Activated B cell treated with CpG ODN at 0.5 μM for 24 hours (primary cell): ENCODE measurements around the gene ARMC12. TPM values are rescaled to one million over a fixed set of nuclear protein-coding genes. Genes with fewer than 3 reads are reported as not detected.

Experiments
- ATAC-seq: fragments of 200-7000 bp; cut with Tn5 transposase; one replicate; pipeline ENCODE4 v1.10.0; 2021; ENCODE audit warnings: low read depth, mild to moderate bottlenecking, moderate library complexity
- CTCF ChIA-PET: fragments of 350-600 bp; sonication (Branson Sonifier 250); formaldehyde crosslinking; loops from one replicate; lab custom pipeline; 2021; ENCODE audit warnings: antibody characterized with exemption; lab: Charles Lee
- POLR2A ChIA-PET: fragments of 350-600 bp; sonication (Branson Sonifier 250); formaldehyde crosslinking; loops from one replicate; lab custom pipeline; 2021; ENCODE audit warnings: antibody characterized with exemption; lab: Charles Lee
- DNase-seq: peaks from one replicate; pipeline ENCODE4 v3.0.0; 2022
- H3K27ac Mint-ChIP-seq: one replicate; pipeline ENCODE4 v1.8.0; 2020; ENCODE audit warnings: mixed read lengths
- H3K27me3 Mint-ChIP-seq: one replicate; pipeline ENCODE4 v1.8.0; 2021; ENCODE audit warnings: mixed read lengths
- H3K36me3 Mint-ChIP-seq: one replicate; pipeline ENCODE4 v1.8.0; 2021; ENCODE audit warnings: low read depth, mixed read lengths
- H3K4me1 Mint-ChIP-seq: one replicate; pipeline ENCODE4 v1.8.0; 2021; ENCODE audit warnings: mixed read lengths
- H3K4me3 Mint-ChIP-seq: one replicate; pipeline ENCODE4 v1.8.0; 2020; ENCODE audit warnings: mild to moderate bottlenecking, mixed read lengths
- H3K9me3 Mint-ChIP-seq: one replicate; pipeline ENCODE4 v1.8.0; 2020; ENCODE audit warnings: mixed read lengths
- CTCF ChIP-seq: fragments of 200-600 bp; IDR thresholded peaks from one replicate; pipeline ENCODE4 v1.8.0; 2022; ENCODE audit warnings: antibody characterized with exemption, mild to moderate bottlenecking
- intact Hi-C: fragments of 100-400 bp; cut with micrococcal nuclease; formaldehyde crosslinking; loops from one replicate; pipeline ENCODE4 v1.15.1; 2024
- total RNA-seq: library from RNA; stranded (reverse); gene quantifications from 2 replicates; pipeline ENCODE4 v1.2.3, GENCODE V29; 2022

Gene ARMC12
- total RNA-seq, 1 donor from 2014 or later, result 0.89 TPM

- no peaks in the 10 kb centered on the region for H3K36me3 Mint-ChIP-seq
- no peak for TF ChIP-seq CTCF
- peaks cover 5% of the 10 kb centered on the region for H3K9me3 Mint-ChIP-seq
- POLR2A ChIA-PET, result no interaction called here
- intact Hi-C loops, result no loop called here
- H3K27ac Mint-ChIP-seq, result no peak overlapping the region
- ATAC-seq, result no peak
- H3K4me1 Mint-ChIP-seq, result no peaks in the 10 kb centered on the region
- CTCF ChIA-PET, result no interaction called here
- no peak for DNase-seq
- H3K27me3 Mint-ChIP-seq, result peaks cover 1% of the 10 kb centered on the region
- no peak overlapping the region for H3K4me3 Mint-ChIP-seq
Observed at GRCh38 chr6:35752330-35752729, 15.5 kb downstream of the ARMC12 start.

DNA sequence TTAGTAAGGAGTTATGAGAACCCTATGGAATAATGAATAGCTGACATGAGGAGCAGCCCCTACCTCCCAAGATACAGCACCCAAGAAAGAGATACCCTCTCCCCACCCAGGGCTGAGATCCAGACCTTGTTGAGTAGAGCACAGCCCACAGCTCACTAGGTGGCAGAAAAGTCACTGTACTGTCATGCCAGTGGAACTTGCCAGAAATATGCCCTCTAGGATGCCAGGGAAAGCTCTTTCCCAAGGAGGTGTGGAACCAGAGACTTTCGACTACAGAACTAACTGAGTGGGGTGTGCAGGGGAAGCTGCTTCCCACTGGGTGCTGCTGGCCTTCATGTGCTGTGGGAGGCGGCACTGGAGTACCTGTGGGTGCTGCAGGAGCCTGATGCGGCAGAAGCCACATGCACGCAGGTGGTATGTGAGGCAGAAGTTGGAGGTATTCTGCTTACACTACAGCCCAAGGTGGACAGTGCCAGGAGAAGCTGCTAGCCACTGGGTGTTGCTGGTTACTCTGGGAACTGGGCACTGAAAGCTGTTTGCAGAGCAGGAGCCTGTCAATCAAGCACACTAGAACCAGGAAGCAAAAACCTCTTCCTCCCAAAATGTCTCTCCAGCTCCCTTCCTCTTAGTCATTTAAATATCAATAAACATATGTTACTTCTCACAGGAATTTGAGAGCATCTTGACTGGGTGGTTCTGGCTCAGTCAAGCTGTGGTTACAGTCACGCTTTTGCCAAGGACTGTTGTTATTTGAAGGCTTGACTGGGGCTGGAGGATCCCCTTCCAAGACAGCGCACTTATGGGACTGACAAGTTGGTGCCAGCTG is 17.8 kb downstream of the ARMC12 start:
- DNase-seq (no peak), ATAC-seq (no peak)
- H3K27ac Mint-ChIP-seq, result no peak overlapping the region
- no peaks in the 10 kb centered on the region for H3K36me3 Mint-ChIP-seq
- intact Hi-C loops, result no loop called here
- CTCF ChIA-PET, result interaction anchor here (0.9 to 1.1 kb wide), 2 partner anchors 15 to 18 kb away, joined by 3 read pairs; no protein-coding TSS in a partner anchor
- H3K27me3 Mint-ChIP-seq, result peaks cover 1% of the 10 kb centered on the region
- POLR2A ChIA-PET, result no interaction called here
- no peaks in the 10 kb centered on the region for H3K9me3 Mint-ChIP-seq
- H3K4me1 Mint-ChIP-seq, result peaks cover 20% of the 10 kb centered on the region
- no peak for TF ChIP-seq CTCF
- no peak overlapping the region for H3K4me3 Mint-ChIP-seq

- no peak overlapping the region for H3K27ac Mint-ChIP-seq
- ChIA-PET CTCF (no interaction called here), POLR2A (no interaction called here)
- peaks cover 5% of the 10 kb centered on the region for H3K27me3 Mint-ChIP-seq
- no peak overlapping the region for H3K4me3 Mint-ChIP-seq
- ATAC-seq (no peak), DNase-seq (no peak)
- no peak for TF ChIP-seq CTCF
- peaks cover 25% of the 10 kb centered on the region for H3K4me1 Mint-ChIP-seq
- H3K9me3 Mint-ChIP-seq, result no peaks in the 10 kb centered on the region
- intact Hi-C loops, result no loop called here
- peaks cover 1% of the 10 kb centered on the region for H3K36me3 Mint-ChIP-seq
Observed at GRCh38 chr6:35755278-35755924, 18.6 kb downstream of the ARMC12 start.

DNA sequence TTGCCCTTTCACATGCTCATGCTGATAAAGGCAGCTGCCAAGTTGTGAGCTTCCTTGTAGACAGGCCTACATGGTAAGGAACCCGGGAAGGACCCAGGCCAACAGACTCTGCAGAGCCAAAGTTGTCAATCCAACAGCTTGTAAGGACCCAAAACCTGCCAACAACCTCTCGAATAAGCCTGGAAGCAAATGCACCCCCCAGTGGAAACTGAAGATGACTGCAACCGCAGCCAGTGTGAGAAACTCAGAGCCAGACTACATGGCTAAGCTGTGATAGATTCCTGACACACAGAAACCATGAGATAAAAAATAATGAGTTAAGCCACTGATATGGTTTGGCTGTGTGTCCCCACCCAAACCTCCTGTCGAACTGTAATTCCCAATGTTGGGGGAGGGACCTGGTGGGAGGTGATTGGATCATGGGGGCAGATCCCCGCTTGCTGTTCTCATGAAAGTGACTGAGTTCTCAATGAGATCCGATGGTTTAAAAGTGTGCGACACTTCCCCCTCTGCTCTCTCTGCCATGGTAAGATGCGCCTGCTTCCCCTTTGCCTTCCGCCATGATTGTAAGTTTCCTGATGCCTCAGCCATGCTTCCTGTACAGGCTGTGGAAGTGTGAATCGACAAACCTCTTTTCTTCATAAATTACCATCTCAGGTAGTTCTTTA is 20.8 kb downstream of the ARMC12 start:
- H3K4me1 Mint-ChIP-seq, result peaks cover 27% of the 10 kb centered on the region
- CTCF ChIA-PET, result interaction anchor here (1.0 kb wide), 1 partner anchor 22 kb away, joined by 3 read pairs; no protein-coding TSS in a partner anchor
- no peak for TF ChIP-seq CTCF
- DNase-seq (no peak), ATAC-seq (no peak)
- H3K27ac Mint-ChIP-seq, result peak overlapping the region; percentile 57
- H3K36me3 Mint-ChIP-seq, result peaks cover 3% of the 10 kb centered on the region
- H3K4me3 Mint-ChIP-seq, result no peak overlapping the region
- peaks cover 10% of the 10 kb centered on the region for H3K27me3 Mint-ChIP-seq
- H3K9me3 Mint-ChIP-seq, result no peaks in the 10 kb centered on the region
- POLR2A ChIA-PET, result interaction anchor here (0.6 kb wide), 1 partner anchor 256 kb away, joined by 7 read pairs; no protein-coding TSS in a partner anchor
- intact Hi-C loops, result no loop called here
